Right renal cortex interstitium (tissue), 3 donors: Measurements from ENCODE around the gene RAB11FIP4. TPM values are rescaled to one million over a fixed set of nuclear protein-coding genes. Genes with fewer than 3 reads are reported as not detected.
A peak's percentile ranks its signal among the peaks of the same experiment; 100 is the strongest.

Experiments
- DNase-seq, 3 donors: peaks; one replicate each; pipeline ENCODE4 v3.0.0-alpha.2; 2013; ENCODE audit warnings: low read depth in 3 of 3, low spot score in 2 of 3
- polyA plus RNA-seq, 3 donors: library from polyadenylated mRNA; unstranded; fragments of 120-200 nt; gene quantifications; one replicate each; pipeline ENCODE4 v1.2.1, GENCODE V29; 2013; ENCODE audit not compliant: insufficient read length in 3 of 3

RAB11FIP4 gene
- polyA plus RNA-seq, 3 donors: 15.8 to 19.7 (median 19.1) TPM

DNA sequence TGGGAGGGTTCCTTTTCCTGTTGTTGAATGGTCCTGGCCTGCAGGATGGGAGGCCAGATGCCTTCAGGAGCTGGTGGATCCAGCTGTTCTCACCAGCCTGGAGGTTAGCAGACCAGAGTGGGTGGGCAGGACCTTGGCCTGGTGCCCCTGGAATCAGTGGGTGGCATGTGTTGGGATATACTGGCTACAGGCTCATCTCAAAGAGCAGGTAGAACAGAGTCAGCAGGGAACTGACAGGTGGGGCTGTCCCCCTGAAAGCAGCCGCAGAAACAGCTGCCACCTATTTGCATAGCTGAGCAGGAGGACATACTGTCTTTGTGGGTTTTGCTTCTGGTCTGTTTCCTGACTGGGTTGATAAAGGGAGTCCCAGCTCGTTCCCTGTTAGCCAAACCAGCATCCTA lies 144.1 kb downstream of the RAB11FIP4 start:
- no peak for DNase-seq

GRCh38 chr17:31536451-31536850 lies 145.0 kb downstream of the RAB11FIP4 start:
- no peak for DNase-seq

- no peak for DNase-seq
These were observed 146.1 kb downstream of the RAB11FIP4 start for GRCh38 chr17:31537565-31538011.

DNA sequence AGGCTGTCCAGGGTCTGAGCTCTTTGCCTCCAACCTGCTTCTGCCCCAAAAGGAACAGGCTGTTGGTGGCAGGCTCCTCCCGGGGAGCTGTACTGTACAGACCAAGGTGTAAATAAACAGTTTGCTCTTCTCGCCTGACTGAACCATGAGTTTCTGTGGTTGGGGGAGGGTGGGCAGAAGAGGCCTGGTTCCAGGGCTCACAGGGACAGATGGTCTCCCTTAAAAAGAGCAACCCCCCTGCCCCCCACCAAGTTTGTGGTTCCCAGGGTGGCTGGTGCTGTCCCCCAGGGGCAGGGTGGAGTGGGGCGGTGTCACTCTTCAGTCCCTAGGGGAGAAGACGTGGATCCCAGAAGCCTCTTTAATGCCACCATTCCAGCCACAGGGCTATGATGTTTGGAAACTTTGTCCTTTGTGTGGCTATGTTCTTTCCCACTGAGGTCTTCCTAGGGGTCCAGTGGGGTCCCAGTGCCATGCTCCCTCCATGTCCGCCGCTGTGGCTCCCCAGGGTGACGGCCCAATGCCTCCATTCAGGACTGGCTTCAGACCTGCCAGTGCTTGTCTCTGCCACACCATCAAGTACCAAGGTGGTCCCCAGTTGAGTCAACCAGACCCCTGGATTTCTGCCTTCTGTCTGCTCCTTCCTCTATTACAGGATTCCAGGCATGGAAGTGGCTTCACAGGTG lies 146.7 kb downstream of the RAB11FIP4 start:
- DNase-seq: no peak

DNA sequence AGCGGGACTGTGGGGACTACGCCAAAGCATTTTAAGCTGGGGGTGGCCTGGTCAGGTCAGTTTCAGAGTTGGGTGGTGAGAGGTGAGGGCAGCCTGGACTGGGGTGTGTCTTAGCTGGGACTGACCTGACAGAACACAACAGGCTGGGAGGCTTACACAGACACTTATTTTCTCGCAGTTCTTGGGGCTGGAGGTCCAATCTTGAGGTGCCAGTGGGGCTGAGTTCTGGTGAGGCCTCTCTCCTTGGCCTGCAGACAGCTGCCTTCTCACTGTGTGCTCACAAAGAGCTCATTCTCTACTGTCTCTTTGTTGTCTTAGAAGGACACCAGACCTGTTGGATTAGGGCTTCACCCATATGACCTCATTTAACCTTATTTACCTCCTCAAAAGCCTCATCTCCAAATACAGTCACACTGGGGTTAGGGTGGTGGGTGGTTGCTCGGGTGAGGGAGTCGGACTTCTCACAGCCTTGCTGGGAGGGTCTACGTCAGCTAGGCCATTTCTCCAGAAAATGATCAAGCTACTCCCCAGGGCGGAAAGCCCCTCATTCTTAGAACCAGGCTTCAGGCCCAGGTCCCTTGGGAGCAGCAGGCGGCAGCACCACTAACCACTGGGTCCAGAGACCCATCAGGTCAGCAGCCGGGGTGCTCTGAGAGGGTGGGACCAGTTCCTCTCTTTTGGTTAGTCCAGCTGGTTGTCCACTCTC lies 149.3 kb downstream of the RAB11FIP4 start:
- DNase-seq: no peak

DNA sequence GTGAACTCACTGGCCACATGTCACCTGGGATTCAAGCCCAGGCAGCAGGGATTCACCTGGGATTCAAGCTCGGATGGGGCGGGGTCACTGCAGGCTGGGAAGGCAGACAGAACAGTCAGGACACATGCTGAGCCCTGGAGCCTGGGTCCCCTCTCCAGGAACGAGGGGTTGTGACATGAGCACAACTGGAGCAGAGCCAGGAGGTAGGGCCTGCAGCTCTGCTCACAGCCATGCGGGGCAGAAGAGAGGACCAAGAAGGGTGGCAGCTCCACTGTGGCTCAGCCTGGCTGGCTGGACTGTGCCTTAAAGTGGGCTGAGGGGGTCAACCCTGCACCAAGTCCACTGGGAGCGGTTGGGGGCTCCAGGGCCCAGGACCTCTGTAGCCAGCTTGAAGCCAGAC lies 150.1 kb downstream of the RAB11FIP4 start:
- no peak for DNase-seq

GRCh38 chr17:31544186-31544585 lies 152.7 kb downstream of the RAB11FIP4 start:
- no peak for DNase-seq

GRCh38 chr17:31546650-31547049 lies 155.2 kb downstream of the RAB11FIP4 start:
- no peak for DNase-seq

DNA sequence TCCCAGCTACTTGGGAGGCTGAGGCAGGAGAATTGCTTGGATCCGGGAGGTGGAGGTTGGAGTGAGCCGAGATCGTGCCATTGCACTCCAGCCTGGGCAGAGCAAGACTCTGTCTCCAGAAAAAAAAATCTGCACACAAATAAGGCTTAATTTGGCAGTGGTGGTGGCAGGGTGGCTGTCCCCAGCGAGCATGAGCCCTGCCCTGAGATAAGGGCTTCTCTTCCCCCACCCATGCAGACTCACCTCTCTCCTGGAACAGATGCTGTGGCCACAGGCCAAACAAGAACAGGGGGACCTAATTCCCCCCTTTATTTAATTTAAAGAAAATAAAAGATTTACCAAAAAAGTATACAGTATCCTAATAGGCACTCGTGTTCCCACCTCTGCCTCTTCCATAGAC lies 157.2 kb downstream of the RAB11FIP4 start:
- no peak for DNase-seq

DNA sequence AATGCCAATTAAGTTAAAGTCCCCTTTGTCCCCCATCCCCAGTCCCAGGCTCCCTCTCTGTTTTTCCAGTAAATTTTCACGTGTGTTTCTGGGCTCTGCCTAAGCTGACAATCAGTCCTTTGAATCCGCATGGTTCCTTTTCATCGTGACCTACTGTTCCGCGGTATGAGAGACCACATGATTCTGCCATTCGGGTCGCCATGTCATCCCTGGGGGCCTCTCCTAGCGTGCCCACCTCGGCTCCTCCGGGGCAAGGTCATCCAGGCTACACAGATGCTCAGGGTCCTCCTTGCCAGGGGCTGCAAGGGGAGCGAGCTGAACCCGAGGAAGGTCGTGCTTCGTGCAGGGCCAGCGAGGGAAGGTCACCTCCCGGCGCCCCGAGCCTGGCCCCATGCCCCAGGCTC lies 157.6 kb downstream of the RAB11FIP4 start:
- DNase-seq: no peak

DNA sequence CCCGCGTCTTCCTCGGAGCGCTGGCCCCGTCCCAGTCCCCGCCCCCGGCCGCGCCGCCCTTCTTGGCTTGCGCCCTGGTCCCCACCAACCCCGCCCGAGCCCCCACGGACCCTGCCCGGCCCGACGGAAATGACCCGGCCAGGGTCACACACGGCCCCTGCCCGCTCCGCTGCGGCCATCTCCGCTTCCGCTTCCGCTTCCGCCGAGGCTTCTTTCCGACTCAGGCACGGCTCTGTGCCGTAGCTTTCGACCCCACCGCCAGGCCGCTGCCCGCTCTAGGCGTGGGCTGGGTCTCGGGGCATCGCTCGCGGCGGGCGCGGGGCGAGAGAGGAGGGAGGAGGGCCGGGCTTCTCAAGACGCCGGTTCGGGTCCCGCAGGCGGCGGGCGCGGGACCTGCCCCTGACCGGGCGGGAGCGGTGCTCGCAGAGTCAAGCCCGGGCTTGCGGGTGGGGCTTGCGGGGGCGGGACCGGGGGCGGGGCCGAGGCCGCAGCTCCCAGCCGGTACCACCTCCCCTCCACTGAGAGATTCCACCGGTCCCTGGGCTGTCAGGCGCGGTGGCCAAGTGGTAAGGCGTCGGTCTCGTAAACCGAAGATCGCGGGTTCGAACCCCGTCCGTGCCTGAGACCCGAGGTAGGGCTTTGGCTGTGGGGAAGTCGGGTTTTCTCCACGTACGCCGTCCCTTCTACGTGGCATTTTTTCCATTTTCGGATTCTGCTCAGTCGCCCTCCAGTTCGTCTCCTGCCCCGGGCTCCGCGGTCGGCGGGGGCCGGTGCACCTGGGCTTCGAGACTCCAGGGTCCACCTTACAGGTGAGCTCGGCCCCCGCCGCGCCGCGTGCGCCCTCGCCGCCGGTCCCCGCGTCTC lies 158.3 kb downstream of the RAB11FIP4 start:
- DNase-seq: peak; percentile 67 to 80 (median 80)

DNA sequence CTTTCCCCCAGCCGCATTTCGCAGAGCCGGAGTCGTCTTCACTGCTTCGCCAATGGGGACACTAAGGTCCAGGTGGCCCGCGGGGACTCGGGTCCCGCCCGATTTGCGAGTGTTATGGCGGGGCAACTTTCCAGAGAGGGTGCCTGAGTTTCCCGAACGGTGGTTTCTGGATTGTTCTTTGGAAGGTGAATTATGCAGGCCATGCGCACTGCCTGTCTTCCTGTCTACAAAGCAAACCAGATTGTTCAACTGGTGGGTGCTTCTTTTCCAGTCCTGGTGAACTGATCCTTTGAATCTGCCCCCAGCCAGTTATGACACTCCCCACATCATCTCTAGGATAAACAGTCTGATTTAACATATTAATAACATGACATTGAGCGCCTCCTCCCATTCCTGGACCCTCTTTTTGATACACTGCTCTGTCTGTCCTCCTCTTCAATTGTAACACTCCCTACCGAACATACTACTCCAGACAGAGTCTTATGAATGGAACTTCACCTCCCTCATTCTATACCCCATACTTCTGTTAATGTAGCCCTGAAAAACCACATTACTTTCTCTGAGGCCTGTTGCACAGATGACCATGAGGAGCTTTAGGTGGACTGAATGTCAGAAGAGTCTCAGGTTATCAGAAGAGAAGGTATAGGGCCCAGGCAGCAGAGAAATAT lies 159.0 kb downstream of the RAB11FIP4 start:
- no peak for DNase-seq

GRCh38 chr17:31552568-31552967 lies 161.1 kb downstream of the RAB11FIP4 start:
- DNase-seq: no peak

DNA sequence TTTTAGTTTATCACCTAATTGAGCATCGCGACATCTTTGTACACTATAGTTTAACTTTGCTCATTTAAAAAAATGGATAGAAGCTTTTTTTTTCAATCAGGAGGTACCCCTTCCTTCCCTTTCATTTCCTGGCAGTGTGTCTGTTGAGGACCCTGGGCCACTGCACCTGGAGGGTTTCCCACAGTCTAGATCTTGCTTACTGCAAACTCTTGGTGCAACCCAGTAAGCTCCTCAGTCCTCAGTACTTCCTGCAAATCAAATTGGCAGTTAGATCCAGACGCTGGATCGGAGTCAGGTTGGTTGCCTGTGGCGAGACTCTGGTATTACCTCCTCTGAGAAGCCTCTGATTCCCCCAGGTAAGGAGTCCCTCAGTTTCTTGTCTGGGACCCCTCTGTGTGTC lies 162.0 kb downstream of the RAB11FIP4 start:
- DNase-seq: no peak

GRCh38 chr17:31554930-31555329 lies 163.5 kb downstream of the RAB11FIP4 start:
- no peak for DNase-seq

DNA sequence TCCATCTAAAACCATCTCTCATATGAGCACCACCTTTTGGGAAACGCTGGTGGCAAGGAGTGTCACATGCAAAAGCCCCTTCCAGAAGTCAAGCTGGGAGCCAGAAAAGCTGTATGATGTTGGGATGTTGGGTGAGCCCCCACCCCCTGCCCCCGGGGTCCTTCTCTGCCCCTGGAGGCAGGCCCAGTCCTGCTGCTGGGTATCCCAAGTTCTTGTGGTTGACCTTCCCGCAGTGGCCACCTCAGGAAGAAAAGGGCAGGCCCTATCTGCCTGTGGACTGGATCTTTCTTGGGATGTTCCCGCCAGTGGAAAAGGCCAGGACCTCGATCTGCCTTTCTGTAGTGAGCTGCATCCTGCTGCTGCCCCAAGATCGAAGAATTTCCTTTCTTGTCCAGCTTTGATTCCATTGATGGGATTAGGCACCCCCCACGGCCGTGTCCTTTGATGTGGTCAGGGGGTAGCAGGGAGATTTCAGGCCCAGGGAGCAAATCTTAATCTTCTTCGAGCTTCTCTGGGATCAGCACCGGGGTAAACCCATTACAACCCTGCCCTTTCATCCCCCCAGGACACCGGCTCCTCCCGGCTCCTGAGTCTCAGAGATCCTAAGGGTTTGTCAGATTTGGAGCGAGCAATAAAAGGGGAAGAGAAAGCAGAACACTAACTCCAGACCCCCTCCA lies 165.6 kb downstream of the RAB11FIP4 start:
- DNase-seq: no peak

DNA sequence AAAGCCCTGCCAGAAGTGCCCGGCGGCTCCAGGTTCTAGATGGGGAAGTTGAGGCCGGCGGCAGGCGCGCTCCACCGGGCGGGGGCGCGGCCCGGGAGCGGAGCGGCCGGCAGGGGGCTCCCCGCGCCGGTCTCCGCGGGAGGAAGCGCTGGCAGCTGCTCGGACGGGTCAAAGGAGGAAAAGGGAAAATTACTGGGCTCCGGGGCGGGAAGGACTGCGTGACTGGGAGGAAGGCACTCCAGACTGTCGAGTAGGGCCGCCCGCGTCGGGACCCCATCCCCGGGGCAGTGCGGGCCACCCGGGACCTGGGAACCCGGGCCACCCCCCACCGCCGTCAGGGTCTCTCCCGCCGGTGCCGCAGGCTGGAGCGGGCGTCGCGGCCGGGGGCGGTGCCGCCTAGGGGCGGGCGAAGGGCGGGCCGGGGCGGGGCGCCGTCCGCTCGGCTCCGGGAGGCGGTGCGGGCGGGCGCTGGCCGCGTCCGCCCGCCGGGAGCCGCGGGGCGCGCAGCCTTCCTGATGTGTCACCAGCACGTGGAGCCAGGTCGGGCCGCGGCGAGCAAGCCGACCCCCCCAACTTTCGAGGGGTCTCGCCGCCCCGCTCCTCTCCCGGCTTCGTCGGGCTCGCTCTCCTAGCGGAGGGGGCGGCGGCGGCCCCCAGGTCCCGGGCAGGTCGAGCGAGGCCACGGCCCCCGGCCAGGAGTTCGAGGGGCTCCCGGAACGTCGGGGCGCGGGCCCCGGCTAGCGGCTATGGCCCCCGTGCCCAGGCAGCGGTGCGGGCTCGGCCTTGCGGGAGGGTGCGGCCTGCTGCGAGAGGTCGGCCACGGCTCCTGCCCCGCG lies 167.5 kb downstream of the RAB11FIP4 start:
- no peak for DNase-seq

- no peak for DNase-seq
These were observed 168.4 kb downstream of the RAB11FIP4 start for GRCh38 chr17:31559584-31560501.
